ENCODE data around the gene CDH12.

DNA sequence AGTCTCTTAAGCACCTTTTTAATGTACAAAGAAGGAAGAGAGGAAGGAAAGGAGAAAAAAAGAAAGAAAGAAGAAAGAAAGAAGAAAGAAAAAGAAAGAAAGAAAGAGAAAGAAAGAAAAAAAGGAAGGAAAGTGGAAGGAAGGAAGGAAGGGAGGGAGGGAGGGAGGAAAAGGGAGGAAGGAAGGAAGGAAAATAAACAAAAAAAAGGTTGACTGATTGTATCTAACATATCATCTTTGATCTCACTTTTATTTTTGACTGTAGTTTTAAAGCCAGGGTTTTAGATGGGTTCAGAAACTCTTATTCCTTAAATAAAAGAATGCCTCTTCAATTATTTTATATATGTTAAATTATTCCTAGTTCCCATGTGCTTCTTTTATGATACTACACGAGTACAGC lies 794.5 kb downstream of the CDH12 start:
- TF ChIP-seq, protein P1, sequence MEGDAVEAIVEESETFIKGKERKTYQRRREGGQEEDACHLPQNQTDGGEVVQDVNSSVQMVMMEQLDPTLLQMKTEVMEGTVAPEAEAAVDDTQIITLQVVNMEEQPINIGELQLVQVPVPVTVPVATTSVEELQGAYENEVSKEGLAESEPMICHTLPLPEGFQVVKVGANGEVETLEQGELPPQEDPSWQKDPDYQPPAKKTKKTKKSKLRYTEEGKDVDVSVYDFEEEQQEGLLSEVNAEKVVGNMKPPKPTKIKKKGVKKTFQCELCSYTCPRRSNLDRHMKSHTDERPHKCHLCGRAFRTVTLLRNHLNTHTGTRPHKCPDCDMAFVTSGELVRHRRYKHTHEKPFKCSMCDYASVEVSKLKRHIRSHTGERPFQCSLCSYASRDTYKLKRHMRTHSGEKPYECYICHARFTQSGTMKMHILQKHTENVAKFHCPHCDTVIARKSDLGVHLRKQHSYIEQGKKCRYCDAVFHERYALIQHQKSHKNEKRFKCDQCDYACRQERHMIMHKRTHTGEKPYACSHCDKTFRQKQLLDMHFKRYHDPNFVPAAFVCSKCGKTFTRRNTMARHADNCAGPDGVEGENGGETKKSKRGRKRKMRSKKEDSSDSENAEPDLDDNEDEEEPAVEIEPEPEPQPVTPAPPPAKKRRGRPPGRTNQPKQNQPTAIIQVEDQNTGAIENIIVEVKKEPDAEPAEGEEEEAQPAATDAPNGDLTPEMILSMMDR (IDR thresholded peaks at IDR 0.05), result no peak
- TF ChIP-seq POLR2AphosphoS5 (IDR thresholded peaks at IDR 0.05), result no peak
